Mesothelial cell of epicardium (in vitro differentiated cells): ENCODE results near the gene DLX4. TPM values are rescaled to one million over a fixed set of nuclear protein-coding genes. Genes with fewer than 3 reads are reported as not detected.

Experiments used
- DNase-seq, 2 experiments: peaks; one replicate each; pipeline ENCODE4 v3.0.0; 2021; ENCODE audit warnings: low spot score in 2 of 2; ENCODE audit not compliant: unreplicated experiment in 2 of 2
- H3K27ac Mint-ChIP-seq: 2 replicates; pipeline ENCODE4 v1.8.0; 2021; ENCODE audit warnings: mixed read lengths
- H3K27me3 Mint-ChIP-seq: 2 replicates; pipeline ENCODE4 v1.8.0; 2021; ENCODE audit warnings: low read depth, mixed read lengths
- H3K36me3 Mint-ChIP-seq: 2 replicates; pipeline ENCODE4 v1.8.0; 2021; ENCODE audit warnings: mixed read lengths
- H3K4me1 Mint-ChIP-seq: 2 replicates; pipeline ENCODE4 v1.8.0; 2021; ENCODE audit warnings: mixed read lengths
- H3K4me3 Mint-ChIP-seq: 2 replicates; pipeline ENCODE4 v1.8.0; 2021; ENCODE audit warnings: mild to moderate bottlenecking, moderate library complexity, mixed read lengths
- H3K9me3 Mint-ChIP-seq: 2 replicates; pipeline ENCODE4 v1.8.0; 2021; ENCODE audit warnings: mixed read lengths
- total RNA-seq: library from RNA; stranded (reverse); gene quantifications from 3 replicates; pipeline ENCODE4 v1.2.1, GENCODE V29; 2021
- TF ChIP-seq, protein P1 (sequence below): fragments of 200-600 bp; sonication (generic); IDR thresholded peaks from one replicate; pipeline ENCODE4 v1.5.0; 2021; ENCODE audit warnings: antibody characterized with exemption; ENCODE audit not compliant: unreplicated experiment

The DLX4 gene
- total RNA-seq, 1 donor from 2014 or later: 2.7 TPM

- no peak overlapping the region for H3K27ac Mint-ChIP-seq
- no peaks in the 10 kb centered on the region for H3K4me1 Mint-ChIP-seq
- no peaks in the 10 kb centered on the region for H3K27me3 Mint-ChIP-seq
- DNase-seq: no peak
- H3K36me3 Mint-ChIP-seq: no peaks in the 10 kb centered on the region
- H3K4me3 Mint-ChIP-seq: no peak overlapping the region
- TF ChIP-seq, protein P1, sequence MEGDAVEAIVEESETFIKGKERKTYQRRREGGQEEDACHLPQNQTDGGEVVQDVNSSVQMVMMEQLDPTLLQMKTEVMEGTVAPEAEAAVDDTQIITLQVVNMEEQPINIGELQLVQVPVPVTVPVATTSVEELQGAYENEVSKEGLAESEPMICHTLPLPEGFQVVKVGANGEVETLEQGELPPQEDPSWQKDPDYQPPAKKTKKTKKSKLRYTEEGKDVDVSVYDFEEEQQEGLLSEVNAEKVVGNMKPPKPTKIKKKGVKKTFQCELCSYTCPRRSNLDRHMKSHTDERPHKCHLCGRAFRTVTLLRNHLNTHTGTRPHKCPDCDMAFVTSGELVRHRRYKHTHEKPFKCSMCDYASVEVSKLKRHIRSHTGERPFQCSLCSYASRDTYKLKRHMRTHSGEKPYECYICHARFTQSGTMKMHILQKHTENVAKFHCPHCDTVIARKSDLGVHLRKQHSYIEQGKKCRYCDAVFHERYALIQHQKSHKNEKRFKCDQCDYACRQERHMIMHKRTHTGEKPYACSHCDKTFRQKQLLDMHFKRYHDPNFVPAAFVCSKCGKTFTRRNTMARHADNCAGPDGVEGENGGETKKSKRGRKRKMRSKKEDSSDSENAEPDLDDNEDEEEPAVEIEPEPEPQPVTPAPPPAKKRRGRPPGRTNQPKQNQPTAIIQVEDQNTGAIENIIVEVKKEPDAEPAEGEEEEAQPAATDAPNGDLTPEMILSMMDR: no peak
- no peaks in the 10 kb centered on the region for H3K9me3 Mint-ChIP-seq
Observed at GRCh38 chr17:49925921-49926320, 43.1 kb upstream of the DLX4 start.

DNA sequence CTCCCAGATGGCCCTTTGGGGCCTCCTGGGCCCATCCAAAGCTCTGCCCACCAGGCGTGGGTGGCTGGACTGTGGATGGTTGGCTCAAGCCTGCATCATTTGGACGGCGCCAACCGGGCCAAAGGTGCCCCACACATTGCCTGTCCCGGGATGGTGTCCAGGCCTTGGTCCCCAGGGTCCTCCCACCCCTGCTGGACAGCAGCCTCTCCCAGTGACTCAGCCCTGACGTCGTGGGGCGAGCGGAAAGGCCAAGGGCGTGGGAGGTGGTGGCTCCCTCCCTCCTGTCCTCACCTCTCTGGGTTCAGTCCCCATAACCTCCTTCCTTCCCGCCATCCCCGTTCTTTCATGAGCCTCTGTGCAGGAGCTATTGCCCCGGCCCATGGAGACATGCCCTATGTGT is 42.1 kb upstream of the DLX4 start:
- peaks cover 7% of the 10 kb centered on the region for H3K4me1 Mint-ChIP-seq
- H3K27ac Mint-ChIP-seq: no peak overlapping the region
- H3K9me3 Mint-ChIP-seq: no peaks in the 10 kb centered on the region
- H3K4me3 Mint-ChIP-seq: no peak overlapping the region
- H3K36me3 Mint-ChIP-seq: no peaks in the 10 kb centered on the region
- H3K27me3 Mint-ChIP-seq: no peaks in the 10 kb centered on the region
- DNase-seq: no peak
- TF ChIP-seq, protein P1: no peak

- no peak for DNase-seq
- Mint-ChIP-seq H3K27ac (no peak overlapping the region), H3K4me1 (peaks cover 13% of the 10 kb centered on the region), H3K36me3 (no peaks in the 10 kb centered on the region), H3K4me3 (no peak overlapping the region), H3K27me3 (no peaks in the 10 kb centered on the region), H3K9me3 (no peaks in the 10 kb centered on the region)
- TF ChIP-seq, protein P1: no peak
Observed at GRCh38 chr17:49928126-49928800, 40.7 kb upstream of the DLX4 start.

- no peaks in the 10 kb centered on the region for H3K9me3 Mint-ChIP-seq
- TF ChIP-seq, protein P1: no peak
- no peaks in the 10 kb centered on the region for H3K36me3 Mint-ChIP-seq
- DNase-seq: no peak
- H3K4me3 Mint-ChIP-seq: no peak overlapping the region
- no peaks in the 10 kb centered on the region for H3K27me3 Mint-ChIP-seq
- H3K27ac Mint-ChIP-seq: no peak overlapping the region
- peaks cover 18% of the 10 kb centered on the region for H3K4me1 Mint-ChIP-seq
Observed at GRCh38 chr17:49928837-49929475, 40.0 kb upstream of the DLX4 start.

DNA sequence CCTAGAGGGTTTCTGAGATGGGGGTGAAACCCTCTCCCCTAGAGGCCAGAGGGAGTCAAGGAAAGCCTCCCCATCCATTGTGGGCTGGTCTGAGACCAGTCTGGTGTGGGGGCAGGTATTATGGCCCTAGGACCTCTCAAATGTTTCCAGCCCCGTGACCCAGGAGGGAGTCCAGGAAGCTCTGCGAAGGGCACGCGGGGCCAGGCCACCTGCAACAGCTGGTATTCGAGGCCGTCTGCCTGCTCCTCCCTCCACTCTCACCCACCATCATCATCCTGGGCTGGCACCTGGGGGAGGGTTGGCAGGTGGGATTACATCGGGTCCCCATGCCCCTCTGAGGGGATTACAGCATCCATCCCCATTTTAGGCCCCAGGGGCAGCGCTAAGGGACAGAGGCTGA is 38.1 kb upstream of the DLX4 start:
- DNase-seq: no peak
- peaks cover 28% of the 10 kb centered on the region for H3K4me1 Mint-ChIP-seq
- no peaks in the 10 kb centered on the region for H3K36me3 Mint-ChIP-seq
- no peak overlapping the region for H3K4me3 Mint-ChIP-seq
- no peak overlapping the region for H3K27ac Mint-ChIP-seq
- no peaks in the 10 kb centered on the region for H3K9me3 Mint-ChIP-seq
- H3K27me3 Mint-ChIP-seq: no peaks in the 10 kb centered on the region
- TF ChIP-seq, protein P1: no peak
